Upper lobe of left lung (tissue), 6 donors: ENCODE measurements around the gene OSBPL7. TPM values are rescaled to one million over a fixed set of nuclear protein-coding genes. Genes with fewer than 3 reads are reported as not detected.

ENCODE experiments used
- ATAC-seq, 2 donors: fragments of 200-7000 bp; cut with Tn5 transposase; one replicate each; pipeline ENCODE4 v1.9.1; 2022; ENCODE audit warnings: mild to moderate bottlenecking in 2 of 2, moderate library complexity in 2 of 2; ENCODE audit not compliant: low FRiP score in 2 of 2
- DNase-seq, 2 donors: peaks; one replicate each; pipeline ENCODE4 v3.0.0-alpha.2; 2019 to 2020
- H3K27ac ChIP-seq, 4 donors: fragments of 200-600 bp; sonication (generic); one replicate each; pipeline ENCODE4 v1.5.1; 2016 to 2019
- H3K27me3 ChIP-seq, 4 donors: fragments of 200-600 bp; sonication (generic); one replicate each; pipeline ENCODE4 v1.5.1; 2017 to 2019
- H3K36me3 ChIP-seq, 4 donors: fragments of 200-600 bp; sonication (generic); one replicate each; pipeline ENCODE4 v1.5.1; 2016 to 2019
- H3K4me1 ChIP-seq, 4 donors: fragments of 200-600 bp; sonication (generic); one replicate each; pipeline ENCODE4 v1.5.1; 2018 to 2019
- H3K4me3 ChIP-seq, 4 donors: fragments of 200-600 bp; sonication (generic); one replicate each; pipeline ENCODE4 v1.5.1; 2017 to 2019; ENCODE audit warnings: mild to moderate bottlenecking in 2 of 4, moderate library complexity in 1 of 4
- H3K9me3 ChIP-seq, 4 donors: fragments of 200-600 bp; sonication (generic); one replicate each; pipeline ENCODE4 v1.5.1; 2018 to 2019
- EP300 ChIP-seq, 4 donors: sonication (generic); formaldehyde crosslinking; IDR thresholded peaks; one replicate each; pipeline ENCODE4 v1.5.1; 2017; ENCODE audit warnings: antibody characterized with exemption in 4 of 4, control low read depth in 2 of 4
- POLR2A ChIP-seq, 4 donors: fragments of 450-650 bp; IDR thresholded peaks; one replicate each; pipeline ENCODE4 v1.5.1; 2016 to 2017; ENCODE audit warnings: antibody characterized with exemption in 4 of 4, mild to moderate bottlenecking in 2 of 4
- POLR2AphosphoS5 ChIP-seq, 2 donors: sonication (generic); formaldehyde crosslinking; IDR thresholded peaks; one replicate each; pipeline ENCODE4 v1.5.1; 2017; ENCODE audit warnings: antibody characterized with exemption in 2 of 2
- WGBS, 2 donors: methylation state at CpG; one replicate each; pipeline ENCODE4 v1.1.5; 2017 to 2018; 5-methylcytosine and 5-hydroxymethylcytosine counted together
- total RNA-seq, 6 donors: library from RNA; depleted of rRNA in 4 of 6; stranded (reverse); fragments of >200 nt in 4 of 6; gene quantifications; one replicate each; pipeline versions ENCODE4 v1.1.0 to v1.2.1, GENCODE V29; 2016 to 2021
- TF ChIP-seq, protein P1 (sequence below), 6 experiments: fragments of 450-650 bp in 4 of 6; fragments of 200-600 bp in 2 of 6; sonication (generic) in 2 of 6; IDR thresholded peaks; one replicate each; pipeline ENCODE4 v1.5.1; 2016 to 2019; ENCODE audit warnings: antibody characterized with exemption in 6 of 6
- donor health status: DM: no; HTN: no; CAD: no; lungs with moderate emphysema.
- donor health status: DM: no; HTN: yes; CAD: no; lungs with severe emphysema.

OSBPL7 gene
- total RNA-seq, 6 donors from 2014 or later: 10.7 to 44.0 (median 19.3) TPM

DNA sequence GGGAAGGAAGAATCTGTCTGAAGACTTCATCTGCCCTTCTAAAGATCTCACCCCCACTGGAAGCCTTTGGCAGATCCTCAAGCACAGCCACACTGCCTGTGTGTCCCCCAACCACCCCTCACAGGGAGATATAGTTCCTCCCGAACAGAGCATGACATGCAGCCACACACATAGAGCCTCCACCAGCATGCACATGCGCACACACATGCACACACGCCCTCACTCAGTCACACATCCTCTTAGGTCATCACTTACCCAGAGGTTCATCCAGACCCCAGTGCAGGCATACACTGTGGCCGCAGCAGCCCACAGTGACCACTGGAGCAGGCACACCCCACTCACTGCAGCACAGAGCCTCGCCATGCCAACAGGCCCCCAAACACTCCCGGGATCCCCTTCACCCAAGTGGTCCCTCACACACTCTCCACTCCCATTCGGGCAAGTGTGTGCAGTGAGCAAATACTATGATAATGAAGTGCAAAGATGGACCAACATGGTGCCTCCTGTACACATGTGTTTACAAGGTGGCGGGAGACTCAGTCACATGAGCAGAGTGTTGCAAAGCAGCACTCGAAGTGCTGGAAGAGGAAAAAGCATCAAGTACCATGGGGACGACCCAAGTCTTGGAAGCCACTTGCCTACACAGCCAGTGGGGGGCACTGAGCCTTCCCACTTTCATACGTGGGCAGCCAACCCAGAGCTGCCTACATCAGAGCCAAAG lies 46.4 kb upstream of the OSBPL7 start:
- Histone ChIP-seq H3K4me3 (no peak overlapping the region), H3K36me3 (no peaks in the 10 kb centered on the region), H3K27ac (no peak overlapping the region), H3K4me1 (peaks cover 2 to 15% (median 3%) of the 10 kb centered on the region in 4 donors), H3K27me3 (peaks cover 0 to 7% (median 0%) of the 10 kb centered on the region in 4 donors), H3K9me3 (no peaks in the 10 kb centered on the region)
- ATAC-seq: peak in 1 of 2 donors; percentile 22
- TF ChIP-seq, protein P1, sequence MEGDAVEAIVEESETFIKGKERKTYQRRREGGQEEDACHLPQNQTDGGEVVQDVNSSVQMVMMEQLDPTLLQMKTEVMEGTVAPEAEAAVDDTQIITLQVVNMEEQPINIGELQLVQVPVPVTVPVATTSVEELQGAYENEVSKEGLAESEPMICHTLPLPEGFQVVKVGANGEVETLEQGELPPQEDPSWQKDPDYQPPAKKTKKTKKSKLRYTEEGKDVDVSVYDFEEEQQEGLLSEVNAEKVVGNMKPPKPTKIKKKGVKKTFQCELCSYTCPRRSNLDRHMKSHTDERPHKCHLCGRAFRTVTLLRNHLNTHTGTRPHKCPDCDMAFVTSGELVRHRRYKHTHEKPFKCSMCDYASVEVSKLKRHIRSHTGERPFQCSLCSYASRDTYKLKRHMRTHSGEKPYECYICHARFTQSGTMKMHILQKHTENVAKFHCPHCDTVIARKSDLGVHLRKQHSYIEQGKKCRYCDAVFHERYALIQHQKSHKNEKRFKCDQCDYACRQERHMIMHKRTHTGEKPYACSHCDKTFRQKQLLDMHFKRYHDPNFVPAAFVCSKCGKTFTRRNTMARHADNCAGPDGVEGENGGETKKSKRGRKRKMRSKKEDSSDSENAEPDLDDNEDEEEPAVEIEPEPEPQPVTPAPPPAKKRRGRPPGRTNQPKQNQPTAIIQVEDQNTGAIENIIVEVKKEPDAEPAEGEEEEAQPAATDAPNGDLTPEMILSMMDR (IDR thresholded peaks at IDR 0.05): no peak
- no peak for TF ChIP-seq EP300 (IDR thresholded peaks at IDR 0.05)
- TF ChIP-seq POLR2AphosphoS5 (IDR thresholded peaks at IDR 0.05): no peak
- TF ChIP-seq POLR2A (IDR thresholded peaks at IDR 0.05): no peak
- 83 to 86% methylated on average over 11 of the region's 11 CpGs for WGBS, 2 donors
- DNase-seq: peak in 1 of 2 donors; percentile 30

DNA sequence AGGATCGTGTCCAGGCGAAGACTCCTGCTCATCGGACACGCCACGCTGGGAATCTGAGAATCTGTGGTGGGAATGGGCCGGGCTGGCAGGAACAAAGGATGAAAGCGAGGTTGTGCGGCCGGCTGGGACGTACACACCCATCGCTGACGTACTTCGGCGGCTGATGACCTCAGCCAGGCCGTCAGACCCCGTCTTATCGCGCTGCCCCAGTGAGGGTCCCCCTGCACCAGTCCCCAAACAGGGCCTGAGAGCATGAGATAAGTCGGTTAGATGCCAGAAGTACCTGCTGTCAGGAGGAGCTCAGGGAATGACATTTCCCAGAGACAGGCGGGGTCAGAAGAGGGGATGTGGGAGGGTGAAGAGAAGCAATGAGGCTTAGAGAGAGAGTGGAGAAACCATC lies 45.3 kb upstream of the OSBPL7 start:
- H3K9me3 ChIP-seq: no peaks in the 10 kb centered on the region
- no peak overlapping the region for H3K4me3 ChIP-seq
- 70 to 82% methylated on average over 20 of the region's 20 CpGs for WGBS, 2 donors
- H3K4me1 ChIP-seq: peaks cover 5 to 13% (median 8%) of the 10 kb centered on the region in 4 donors
- ATAC-seq: peak in 1 of 2 donors; percentile 54
- peak in 1 of 2 donors; percentile 50 for DNase-seq
- TF ChIP-seq POLR2A (IDR thresholded peaks at IDR 0.05) (no peak), EP300 (IDR thresholded peaks at IDR 0.05) (no peak), POLR2AphosphoS5 (IDR thresholded peaks at IDR 0.05) (no peak)
- TF ChIP-seq, protein P1 (IDR thresholded peaks at IDR 0.05): no peak
- no peak overlapping the region for H3K27ac ChIP-seq
- no peaks in the 10 kb centered on the region for H3K27me3 ChIP-seq
- no peaks in the 10 kb centered on the region for H3K36me3 ChIP-seq

DNA sequence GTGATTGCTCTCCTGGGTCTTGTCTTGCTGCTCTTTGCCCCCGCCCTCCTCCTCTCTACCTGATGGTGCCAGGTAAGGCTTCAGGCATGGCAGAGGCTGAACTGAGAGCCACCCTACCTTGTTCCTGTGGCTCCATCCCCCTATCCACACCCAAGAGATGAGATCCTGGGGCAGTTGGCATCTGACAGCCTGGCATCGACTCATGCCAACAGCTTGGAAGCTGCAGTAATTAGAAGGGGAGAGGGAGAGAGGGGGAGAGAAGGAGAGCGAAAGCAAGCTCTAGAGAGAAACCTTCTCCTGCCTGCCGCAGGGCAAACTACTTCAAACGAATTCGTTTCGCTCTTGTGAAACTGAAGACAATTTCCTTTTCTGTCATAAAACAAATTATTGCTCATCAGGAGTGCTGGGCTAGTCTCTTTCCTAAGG lies 43.2 kb upstream of the OSBPL7 start:
- peaks cover 5 to 13% (median 8%) of the 10 kb centered on the region in 4 donors for H3K4me1 ChIP-seq
- no peaks in the 10 kb centered on the region for H3K36me3 ChIP-seq
- ATAC-seq (no peak), DNase-seq (no peak)
- H3K27me3 ChIP-seq: no peaks in the 10 kb centered on the region
- H3K4me3 ChIP-seq: no peak overlapping the region
- no peak for TF ChIP-seq EP300 (IDR thresholded peaks at IDR 0.05)
- TF ChIP-seq POLR2A (IDR thresholded peaks at IDR 0.05): no peak
- TF ChIP-seq, protein P1 (IDR thresholded peaks at IDR 0.05): no peak
- TF ChIP-seq POLR2AphosphoS5 (IDR thresholded peaks at IDR 0.05): no peak
- no peak overlapping the region for H3K27ac ChIP-seq
- H3K9me3 ChIP-seq: no peaks in the 10 kb centered on the region
- WGBS, 2 donors: 37 to 47% methylated on average over 6 to 7 of the region's 7 CpGs

DNA sequence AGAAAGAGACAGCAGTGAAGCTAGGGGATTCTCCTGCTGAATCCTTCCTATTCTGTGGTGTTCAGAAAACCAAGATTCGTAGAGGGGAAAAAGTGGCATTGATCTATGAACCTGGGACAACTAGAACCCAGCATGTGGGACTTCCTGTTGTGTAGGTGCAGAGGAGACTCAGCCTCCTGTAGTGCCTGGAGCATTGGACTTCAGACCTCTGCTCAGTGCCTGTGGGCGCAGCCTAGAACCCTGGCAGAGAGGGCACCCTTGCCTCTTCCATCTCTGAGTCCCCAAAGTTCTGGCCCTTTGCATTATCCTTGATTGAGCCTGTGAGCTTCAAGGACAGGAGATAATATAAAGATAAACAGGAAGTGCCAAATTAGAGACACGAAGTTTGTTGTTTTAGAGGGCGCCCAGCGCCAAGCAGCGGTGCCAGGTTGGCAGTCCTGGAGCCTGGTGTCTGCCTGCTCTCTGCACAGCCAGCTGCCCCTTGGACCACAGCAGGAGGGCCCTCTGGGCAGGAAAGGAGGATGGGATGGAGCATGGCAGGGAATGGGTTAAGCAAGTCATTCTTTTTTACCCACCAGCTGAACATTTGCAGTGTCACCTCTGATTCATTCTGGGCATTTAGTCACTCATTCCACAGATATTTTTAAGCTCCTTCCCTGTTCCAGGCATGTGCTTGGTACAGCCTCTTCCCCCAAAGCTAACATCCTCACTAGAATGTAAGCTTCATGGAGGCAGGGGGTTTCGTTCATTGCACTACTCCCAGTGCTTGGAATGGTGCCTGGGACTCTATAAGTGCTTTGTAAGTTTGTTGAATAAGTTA lies 41.2 kb upstream of the OSBPL7 start:
- no peak for ATAC-seq
- peak overlapping the region in 2 of 4 donors; percentile 24 to 63 for H3K27ac ChIP-seq
- no peak overlapping the region for H3K4me3 ChIP-seq
- H3K36me3 ChIP-seq: no peaks in the 10 kb centered on the region
- H3K27me3 ChIP-seq: no peaks in the 10 kb centered on the region
- WGBS, 2 donors: 55 to 68% methylated on average over 7 of the region's 7 CpGs
- TF ChIP-seq, protein P1 (IDR thresholded peaks at IDR 0.05): no peak
- no peak for TF ChIP-seq EP300 (IDR thresholded peaks at IDR 0.05)
- no peak for TF ChIP-seq POLR2A (IDR thresholded peaks at IDR 0.05)
- no peak for TF ChIP-seq POLR2AphosphoS5 (IDR thresholded peaks at IDR 0.05)
- no peak for DNase-seq
- peaks cover 5 to 13% (median 8%) of the 10 kb centered on the region in 4 donors for H3K4me1 ChIP-seq
- H3K9me3 ChIP-seq: no peaks in the 10 kb centered on the region
